GM12872 (cell line): Measurements from ENCODE around the gene AMBRA1.

Experiments
- TF ChIP-seq, protein P1 (sequence below): IDR thresholded peaks from 3 replicates; pipeline ENCODE4 v1.5.1; 2011; ENCODE audit warnings: low read depth, mild to moderate bottlenecking, low read length, moderate library complexity; ENCODE audit not compliant: insufficient read depth

AMBRA1 gene

DNA sequence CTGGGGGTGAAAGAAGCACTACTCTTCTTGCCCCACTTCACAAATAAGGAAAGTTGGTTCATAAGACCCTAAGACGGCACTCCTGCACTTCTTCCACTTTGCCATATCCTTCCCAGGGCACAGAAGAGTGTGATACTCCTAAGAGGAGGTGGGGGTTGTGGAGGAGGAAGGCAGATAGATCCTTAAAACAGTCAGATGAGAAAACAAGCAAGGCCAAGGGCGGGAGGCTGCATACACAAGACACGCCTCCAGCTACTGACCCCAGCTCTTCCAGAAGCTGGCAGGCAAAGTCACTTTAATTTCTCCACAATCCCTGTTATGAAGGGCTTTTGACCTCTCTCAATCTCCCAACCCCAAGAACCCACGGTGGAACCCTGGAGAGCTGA, 200.6 kb downstream of the AMBRA1 start:
- TF ChIP-seq, protein P1, sequence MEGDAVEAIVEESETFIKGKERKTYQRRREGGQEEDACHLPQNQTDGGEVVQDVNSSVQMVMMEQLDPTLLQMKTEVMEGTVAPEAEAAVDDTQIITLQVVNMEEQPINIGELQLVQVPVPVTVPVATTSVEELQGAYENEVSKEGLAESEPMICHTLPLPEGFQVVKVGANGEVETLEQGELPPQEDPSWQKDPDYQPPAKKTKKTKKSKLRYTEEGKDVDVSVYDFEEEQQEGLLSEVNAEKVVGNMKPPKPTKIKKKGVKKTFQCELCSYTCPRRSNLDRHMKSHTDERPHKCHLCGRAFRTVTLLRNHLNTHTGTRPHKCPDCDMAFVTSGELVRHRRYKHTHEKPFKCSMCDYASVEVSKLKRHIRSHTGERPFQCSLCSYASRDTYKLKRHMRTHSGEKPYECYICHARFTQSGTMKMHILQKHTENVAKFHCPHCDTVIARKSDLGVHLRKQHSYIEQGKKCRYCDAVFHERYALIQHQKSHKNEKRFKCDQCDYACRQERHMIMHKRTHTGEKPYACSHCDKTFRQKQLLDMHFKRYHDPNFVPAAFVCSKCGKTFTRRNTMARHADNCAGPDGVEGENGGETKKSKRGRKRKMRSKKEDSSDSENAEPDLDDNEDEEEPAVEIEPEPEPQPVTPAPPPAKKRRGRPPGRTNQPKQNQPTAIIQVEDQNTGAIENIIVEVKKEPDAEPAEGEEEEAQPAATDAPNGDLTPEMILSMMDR, result no peak

DNA sequence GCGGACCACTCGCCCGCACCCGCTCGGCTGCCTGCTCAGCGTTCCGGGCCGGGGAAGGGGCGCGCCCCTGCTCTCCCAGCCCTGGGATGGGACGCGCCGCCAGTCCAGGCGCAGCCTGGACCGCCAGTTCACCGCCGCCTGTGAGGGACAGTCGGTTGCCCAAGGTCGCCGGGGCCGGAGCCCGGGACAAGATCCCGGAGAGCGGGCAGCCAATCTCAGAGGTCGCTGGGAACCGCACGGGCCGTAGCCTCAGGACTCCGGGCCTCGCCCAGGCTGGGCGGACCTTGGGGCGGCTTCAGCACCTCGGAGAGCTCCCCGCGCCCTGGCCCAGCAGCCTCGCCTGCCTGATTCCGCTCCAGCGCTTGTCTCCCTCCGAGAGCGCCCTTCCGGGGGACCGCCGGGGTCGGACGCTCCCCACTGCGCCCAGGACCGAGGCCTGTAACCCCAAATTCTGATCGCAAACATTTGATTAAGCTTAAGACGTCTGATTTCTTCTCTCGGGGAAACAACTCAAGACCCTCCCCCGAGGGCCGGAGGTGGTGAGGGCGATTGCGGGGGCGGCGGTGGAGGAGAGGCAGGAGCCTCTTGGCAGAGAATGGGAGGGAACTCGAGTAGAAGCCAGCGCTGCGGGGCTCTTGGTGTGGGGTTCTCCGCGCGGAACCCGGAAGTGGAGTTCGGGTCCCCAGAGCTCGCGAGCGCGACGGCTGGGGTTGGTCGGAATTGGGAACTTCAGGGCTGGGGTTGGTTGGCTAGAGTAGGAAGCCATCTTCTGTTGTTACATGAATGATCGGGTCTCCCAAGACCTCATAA, 201.2 kb downstream of the AMBRA1 start:
- TF ChIP-seq, protein P1, result no peak

DNA sequence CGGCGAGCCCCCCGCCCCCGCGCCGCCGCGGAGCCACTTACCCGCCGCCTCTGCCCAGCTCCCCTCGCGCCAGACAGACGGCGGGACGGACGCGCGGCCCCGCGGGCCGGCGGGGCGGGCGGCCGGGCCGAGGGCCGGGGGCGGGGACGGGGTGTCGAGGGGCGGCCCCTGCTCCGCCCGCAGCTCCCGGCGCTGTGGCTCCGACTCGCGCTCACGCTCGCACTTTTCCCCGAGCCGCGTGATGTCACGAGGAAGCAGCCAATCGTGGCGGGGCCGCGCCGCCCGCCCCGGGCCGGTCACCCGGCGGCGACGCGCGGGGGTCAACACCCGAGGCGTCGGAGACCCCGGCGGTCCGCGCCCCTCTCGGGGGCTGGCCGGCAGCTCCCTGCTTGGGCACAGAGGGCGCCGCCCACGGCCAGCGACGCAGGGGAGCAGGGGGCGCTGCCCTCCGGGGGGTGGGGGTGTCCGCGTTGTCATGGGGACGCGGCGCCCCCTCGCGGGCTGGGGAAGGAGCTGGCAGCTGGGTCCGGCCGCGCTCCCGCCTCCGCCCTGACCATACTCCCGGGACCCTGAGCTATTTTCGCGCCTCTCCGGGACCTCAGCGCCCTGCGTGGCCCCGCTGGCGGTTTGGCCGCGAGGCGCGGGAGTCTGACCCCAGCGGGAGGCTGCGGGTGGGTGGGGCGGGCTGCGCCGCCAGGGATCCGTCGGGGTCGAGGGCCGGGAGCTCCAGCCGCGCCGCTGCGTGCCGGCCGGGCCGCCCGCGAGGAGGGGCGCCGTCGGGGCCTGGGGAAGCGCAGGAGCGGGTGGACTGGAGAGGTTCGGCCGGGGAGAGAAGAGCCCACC, 202.0 kb downstream of the AMBRA1 start, which contains the start of gene CHRM4:
Gene CHRM4 (minus strand): TSS at position 199 of the 843 bp plus-strand sequence. CDS start 5,219 bp downstream, outside the sequence.
- TF ChIP-seq, protein P1, result peak; percentile 22; the same call in 1 of the 3 replicates

DNA sequence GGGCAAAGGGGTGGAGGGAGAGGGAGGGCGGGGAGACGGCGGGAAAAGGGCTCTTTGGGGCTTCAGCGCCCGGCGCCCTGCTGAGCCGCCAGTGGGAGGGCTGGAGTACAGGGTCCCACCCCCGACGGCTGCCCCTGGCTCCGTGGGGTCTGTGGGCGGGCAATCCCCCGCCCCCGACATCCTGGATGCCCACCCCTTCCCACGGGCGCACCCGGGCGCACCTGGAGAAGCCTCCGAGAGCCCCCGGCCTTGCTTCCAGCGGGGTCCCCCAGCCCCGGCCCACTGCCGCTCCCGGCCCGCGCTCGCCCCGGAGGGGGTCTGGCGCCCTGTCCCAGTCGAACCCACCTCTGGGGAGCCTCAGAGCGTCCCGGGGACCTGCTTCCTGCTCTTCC, 202.6 kb downstream of the AMBRA1 start:
- TF ChIP-seq, protein P1, result no peak

DNA sequence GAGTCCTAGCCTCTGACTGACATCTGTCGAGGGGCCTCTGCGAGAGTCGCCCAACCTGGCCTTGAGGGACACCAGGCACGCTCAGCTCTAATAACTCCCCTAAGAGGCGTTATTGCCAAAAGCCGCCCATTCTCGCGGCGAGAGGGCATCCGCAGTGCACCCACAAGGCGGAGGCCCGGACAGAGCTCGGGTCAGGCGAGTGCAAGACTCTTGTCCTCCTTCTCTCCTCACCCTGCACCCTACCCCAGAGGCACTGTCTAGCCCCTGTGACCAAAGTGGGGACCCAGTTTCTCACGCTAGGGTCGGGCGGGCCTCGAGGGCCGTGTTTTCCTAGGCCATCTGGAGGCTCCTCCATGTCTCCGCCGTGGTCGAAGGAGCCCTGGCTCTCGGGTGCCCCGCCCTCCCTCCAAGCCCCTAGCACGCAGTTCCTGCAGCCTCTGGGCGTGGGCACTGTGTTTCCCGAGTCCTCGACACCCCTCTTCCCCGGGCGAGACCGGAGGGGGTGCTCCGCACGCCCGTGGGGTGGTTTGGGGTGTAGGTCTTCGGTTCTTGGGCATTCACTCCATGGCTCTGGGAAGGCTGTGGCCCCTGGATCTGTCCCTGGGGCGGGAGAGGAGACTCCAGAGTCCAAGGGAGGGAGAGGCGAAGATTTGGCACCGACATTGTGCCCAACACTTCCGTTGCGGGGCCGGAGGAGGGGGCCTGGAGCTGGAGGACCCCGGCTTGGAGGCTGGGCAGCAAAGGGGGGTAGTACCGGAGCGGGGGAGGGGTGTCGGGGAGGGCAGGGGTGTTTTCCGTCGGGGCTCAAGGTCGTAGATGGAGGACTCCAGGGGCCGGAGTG, 203.3 kb downstream of the AMBRA1 start:
- TF ChIP-seq, protein P1, result no peak

DNA sequence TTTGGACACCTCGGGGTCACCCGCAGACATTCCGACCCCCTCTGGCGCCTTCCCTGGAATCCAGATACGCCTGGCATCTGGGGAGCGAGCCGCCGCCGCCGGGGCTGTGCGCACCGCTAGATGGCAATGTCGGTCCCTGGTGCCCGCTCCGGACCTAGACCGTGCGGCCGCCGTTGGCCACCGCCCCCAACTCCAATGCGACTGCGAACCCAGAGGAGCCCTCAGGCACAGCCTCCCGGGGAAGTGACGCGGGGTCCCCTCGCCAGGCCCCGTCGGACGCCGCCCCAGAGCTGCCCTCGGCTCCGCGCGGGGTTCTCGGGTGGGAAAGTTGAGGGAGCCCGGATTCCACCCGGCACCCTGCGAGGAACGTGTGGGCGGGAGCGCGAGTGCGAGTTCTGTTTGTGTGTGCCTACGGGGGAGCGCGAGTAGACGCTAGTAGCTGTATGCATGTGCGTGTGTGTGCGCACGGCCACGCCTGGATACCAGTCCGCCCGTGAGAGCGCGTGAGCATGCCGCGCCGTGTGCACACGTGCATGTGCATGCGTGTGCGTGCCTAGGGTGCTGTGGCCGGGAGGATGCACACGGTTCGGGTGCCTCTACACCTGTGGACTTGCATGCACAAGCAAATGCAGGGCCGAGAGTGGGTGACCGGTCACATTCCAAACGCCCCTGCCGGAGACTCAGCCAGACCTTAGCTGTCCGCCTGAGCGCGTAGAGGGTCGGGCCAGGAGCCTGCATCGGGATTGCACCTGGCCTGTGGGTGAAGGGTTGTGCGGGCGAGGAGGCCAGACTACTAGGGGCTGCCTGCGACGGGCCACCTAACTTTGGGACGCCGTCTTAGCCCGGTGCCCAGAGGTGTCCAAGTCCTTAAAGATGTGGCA, 204.1 kb downstream of the AMBRA1 start:
- TF ChIP-seq, protein P1, result peak; percentile 81
